Vagina (tissue), 2 donors: ENCODE data around the gene RALA. TPM values are rescaled to one million over a fixed set of nuclear protein-coding genes. Genes with fewer than 3 reads are reported as not detected.

ENCODE experiments used
- DNase-seq, 2 donors: peaks; one replicate each; pipeline ENCODE4 v3.0.0-alpha.2; 2017; ENCODE audit errors: extremely low spot score in 2 of 2
- H3K27ac ChIP-seq: fragments of 200-600 bp; sonication (generic); one replicate; pipeline ENCODE4 v1.5.1; 2019
- H3K27me3 ChIP-seq: fragments of 200-600 bp; sonication (generic); one replicate; pipeline ENCODE4 v1.5.1; 2019
- H3K36me3 ChIP-seq, 2 donors: fragments of 200-600 bp; sonication (generic); one replicate each; pipeline ENCODE4 v1.5.1; 2017 to 2019
- H3K4me1 ChIP-seq: fragments of 200-600 bp; sonication (generic); one replicate; pipeline ENCODE4 v1.5.1; 2019
- H3K4me3 ChIP-seq, 2 donors: fragments of 200-600 bp; sonication (generic); 1 replicate in 1 of 2; 2 replicates in 1 of 2; pipeline ENCODE4 v1.5.1; 2016 to 2019
- H3K9me3 ChIP-seq: fragments of 200-600 bp; sonication (generic); one replicate; pipeline ENCODE4 v1.5.1; 2019
- POLR2A ChIP-seq, 2 donors: fragments of 450-650 bp; IDR thresholded peaks; one replicate each; pipeline ENCODE4 v1.6.1; 2017; ENCODE audit warnings: antibody characterized with exemption in 2 of 2, mild to moderate bottlenecking in 2 of 2, moderate library complexity in 2 of 2
- POLR2AphosphoS5 ChIP-seq, 2 donors: sonication (generic); formaldehyde crosslinking; IDR thresholded peaks; one replicate each; pipeline ENCODE4 v1.9.0; 2017; ENCODE audit warnings: antibody characterized with exemption in 2 of 2, mild to moderate bottlenecking in 2 of 2, low read depth in 1 of 2; ENCODE audit not compliant: insufficient read depth in 1 of 2
- intact Hi-C: fragments of 100-400 bp; cut with DNase I; formaldehyde crosslinking; loops from one replicate; pipeline ENCODE4 v1.15.1; 2023
- total RNA-seq: library from RNA; depleted of rRNA; stranded (reverse); fragments of >200 nt; gene quantifications from one replicate; pipeline ENCODE4 v1.2.3, GENCODE V29; 2016
- TF ChIP-seq, protein P1 (sequence below), 3 experiments: fragments of 450-650 bp in 2 of 3; fragments of 200-600 bp in 1 of 3; sonication (generic) in 1 of 3; IDR thresholded peaks; one replicate each; pipeline ENCODE4 v1.5.1; 2017 to 2019; ENCODE audit warnings: antibody characterized with exemption in 3 of 3, mild to moderate bottlenecking in 2 of 3, moderate library complexity in 2 of 3

The RALA gene, protein sequence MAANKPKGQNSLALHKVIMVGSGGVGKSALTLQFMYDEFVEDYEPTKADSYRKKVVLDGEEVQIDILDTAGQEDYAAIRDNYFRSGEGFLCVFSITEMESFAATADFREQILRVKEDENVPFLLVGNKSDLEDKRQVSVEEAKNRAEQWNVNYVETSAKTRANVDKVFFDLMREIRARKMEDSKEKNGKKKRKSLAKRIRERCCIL
- 20.1 TPM for total RNA-seq

DNA sequence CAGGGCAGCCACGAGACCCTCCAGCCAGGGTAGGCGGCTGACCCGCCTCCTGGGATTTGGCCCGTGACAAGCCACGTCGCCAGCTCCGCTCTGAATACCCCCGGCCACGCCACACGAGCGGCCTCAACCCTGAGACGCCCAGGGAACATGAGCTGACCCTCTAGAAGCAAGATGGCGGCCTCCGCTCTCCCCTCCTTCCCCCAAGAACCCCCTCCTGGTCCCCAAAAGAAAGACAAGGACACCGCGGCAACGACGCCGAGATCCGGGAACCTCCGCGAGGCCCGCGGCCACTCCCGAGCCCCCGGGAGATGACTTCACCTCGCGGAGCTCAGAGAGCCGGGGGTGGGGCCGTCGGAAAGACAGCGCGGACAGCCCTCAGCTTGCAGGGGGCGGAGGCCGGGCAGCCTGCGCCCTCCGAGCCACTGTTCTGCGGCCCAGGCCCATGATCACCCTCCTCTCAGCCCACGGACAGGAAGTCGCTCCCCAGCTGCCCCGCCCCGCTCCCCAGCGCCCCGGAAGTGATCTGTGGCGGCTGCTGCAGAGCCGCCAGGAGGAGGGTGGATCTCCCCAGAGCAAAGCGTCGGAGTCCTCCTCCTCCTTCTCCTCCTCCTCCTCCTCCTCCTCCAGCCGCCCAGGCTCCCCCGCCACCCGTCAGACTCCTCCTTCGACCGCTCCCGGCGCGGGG lies at the start of gene RALA:
RALA (plus strand) TSS at position 526 of the 685 bp plus-strand sequence. CDS start 63,096 bp downstream, outside the sequence.
- H3K27ac ChIP-seq: peak within 1 kb of the TSS; percentile 93
- H3K27me3 ChIP-seq: no peaks in the 10 kb centered on the region
- intact Hi-C loops: no loop called here
- no peaks in the 10 kb centered on the region for H3K9me3 ChIP-seq
- no peaks in the 10 kb centered on the region for H3K36me3 ChIP-seq
- H3K4me3 ChIP-seq: peak within 1 kb of the TSS; percentile 94 to 96
- DNase-seq: peak in 1 of 2 donors; percentile 95
- H3K4me1 ChIP-seq: peaks cover 52% of the 10 kb centered on the region
- TF ChIP-seq POLR2A (IDR thresholded peaks at IDR 0.05) (peak in 1 of 2 donors; percentile 43), POLR2AphosphoS5 (IDR thresholded peaks at IDR 0.05; ENCODE audit: insufficient read depth in 1 of 2, low read depth in 1 of 2) (peak; percentile 68 to 88)
- TF ChIP-seq, protein P1, sequence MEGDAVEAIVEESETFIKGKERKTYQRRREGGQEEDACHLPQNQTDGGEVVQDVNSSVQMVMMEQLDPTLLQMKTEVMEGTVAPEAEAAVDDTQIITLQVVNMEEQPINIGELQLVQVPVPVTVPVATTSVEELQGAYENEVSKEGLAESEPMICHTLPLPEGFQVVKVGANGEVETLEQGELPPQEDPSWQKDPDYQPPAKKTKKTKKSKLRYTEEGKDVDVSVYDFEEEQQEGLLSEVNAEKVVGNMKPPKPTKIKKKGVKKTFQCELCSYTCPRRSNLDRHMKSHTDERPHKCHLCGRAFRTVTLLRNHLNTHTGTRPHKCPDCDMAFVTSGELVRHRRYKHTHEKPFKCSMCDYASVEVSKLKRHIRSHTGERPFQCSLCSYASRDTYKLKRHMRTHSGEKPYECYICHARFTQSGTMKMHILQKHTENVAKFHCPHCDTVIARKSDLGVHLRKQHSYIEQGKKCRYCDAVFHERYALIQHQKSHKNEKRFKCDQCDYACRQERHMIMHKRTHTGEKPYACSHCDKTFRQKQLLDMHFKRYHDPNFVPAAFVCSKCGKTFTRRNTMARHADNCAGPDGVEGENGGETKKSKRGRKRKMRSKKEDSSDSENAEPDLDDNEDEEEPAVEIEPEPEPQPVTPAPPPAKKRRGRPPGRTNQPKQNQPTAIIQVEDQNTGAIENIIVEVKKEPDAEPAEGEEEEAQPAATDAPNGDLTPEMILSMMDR (IDR thresholded peaks at IDR 0.05): peak in 1 of 3 experiments; percentile 37

DNA sequence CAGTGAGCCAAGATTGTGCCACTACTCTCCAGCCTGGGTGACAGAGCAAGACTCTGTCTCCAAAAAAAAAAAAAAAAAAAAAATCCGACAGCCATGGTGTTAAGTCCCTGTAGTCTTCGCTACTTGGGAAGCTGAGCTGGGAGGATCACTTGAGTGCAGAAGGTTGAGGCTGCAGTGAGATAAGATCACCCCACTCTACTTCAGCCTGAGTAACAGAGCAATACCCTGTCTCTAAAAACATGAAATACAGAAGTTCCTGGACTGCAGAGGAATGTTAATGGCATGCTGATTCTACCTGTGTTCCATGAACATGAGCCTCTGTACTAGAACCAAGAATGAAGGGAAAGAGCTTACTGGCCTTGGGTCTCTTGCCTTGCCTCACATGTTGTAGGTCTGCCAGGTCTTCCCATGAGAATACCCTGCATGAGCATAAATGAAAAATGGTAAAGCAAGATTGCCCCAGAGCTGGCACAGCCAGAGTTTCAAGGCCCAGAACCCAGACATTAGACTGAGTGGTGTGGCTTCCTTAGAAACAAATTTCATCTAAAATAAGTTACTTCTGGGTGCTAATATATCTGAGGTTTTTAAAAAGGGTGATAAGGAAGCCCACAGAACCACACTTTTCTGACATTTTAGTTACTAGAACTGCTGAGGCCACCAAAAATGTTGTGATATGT lies 48.6 kb upstream of the RALA start:
- no peak for DNase-seq
- H3K4me3 ChIP-seq: no peak overlapping the region
- intact Hi-C loops: no loop called here
- peaks cover 0 to 6% of the 10 kb centered on the region in 2 donors for H3K36me3 ChIP-seq
- H3K27ac ChIP-seq: no peak overlapping the region
- no peaks in the 10 kb centered on the region for H3K9me3 ChIP-seq
- H3K27me3 ChIP-seq: no peaks in the 10 kb centered on the region
- TF ChIP-seq POLR2AphosphoS5 (IDR thresholded peaks at IDR 0.05; ENCODE audit: insufficient read depth in 1 of 2, low read depth in 1 of 2) (no peak), POLR2A (IDR thresholded peaks at IDR 0.05) (no peak)
- TF ChIP-seq, protein P1 (IDR thresholded peaks at IDR 0.05): no peak
- H3K4me1 ChIP-seq: no peaks in the 10 kb centered on the region

DNA sequence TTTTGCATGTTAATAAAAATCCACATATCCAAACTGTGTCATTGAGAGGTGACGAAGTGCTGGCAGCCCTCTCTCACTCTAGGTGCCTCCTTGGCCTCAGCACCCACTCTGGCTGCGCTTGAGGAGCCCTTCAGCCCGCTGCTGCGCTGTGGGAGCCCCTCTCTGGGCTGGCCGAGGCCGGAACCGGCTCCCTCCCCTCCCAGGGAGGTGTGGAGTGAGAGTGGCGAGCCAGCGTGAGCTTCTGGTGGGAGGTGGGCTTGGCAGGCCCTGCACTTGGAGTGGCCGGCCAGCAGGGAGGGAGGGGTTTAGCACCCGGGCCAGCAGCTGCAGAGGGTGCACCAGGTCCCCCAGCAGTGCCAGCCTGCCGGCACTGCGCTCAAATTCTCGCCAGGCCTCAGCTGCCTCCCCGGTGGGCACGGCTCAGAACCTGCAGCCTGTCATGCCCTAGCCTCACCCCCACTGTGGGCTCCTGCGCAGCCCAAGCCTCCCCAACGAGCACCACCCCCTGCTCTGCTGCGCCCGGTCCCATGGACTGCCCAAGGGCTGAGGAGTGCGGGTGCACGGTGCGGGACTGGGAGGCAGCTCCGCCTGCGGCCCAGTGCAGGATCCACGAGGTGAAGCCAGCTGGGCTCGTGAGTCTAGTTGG lies 46.0 kb upstream of the RALA start:
- no peak for DNase-seq
- H3K4me3 ChIP-seq: no peak overlapping the region
- no peaks in the 10 kb centered on the region for H3K27me3 ChIP-seq
- no peaks in the 10 kb centered on the region for H3K9me3 ChIP-seq
- no peak for TF ChIP-seq POLR2AphosphoS5 (IDR thresholded peaks at IDR 0.05; ENCODE audit: insufficient read depth in 1 of 2, low read depth in 1 of 2)
- TF ChIP-seq, protein P1 (IDR thresholded peaks at IDR 0.05): no peak
- TF ChIP-seq POLR2A (IDR thresholded peaks at IDR 0.05): no peak
- no peaks in the 10 kb centered on the region for H3K4me1 ChIP-seq
- H3K36me3 ChIP-seq: peaks cover 0 to 4% of the 10 kb centered on the region in 2 donors
- no peak overlapping the region for H3K27ac ChIP-seq
- intact Hi-C loops: no loop called here

DNA sequence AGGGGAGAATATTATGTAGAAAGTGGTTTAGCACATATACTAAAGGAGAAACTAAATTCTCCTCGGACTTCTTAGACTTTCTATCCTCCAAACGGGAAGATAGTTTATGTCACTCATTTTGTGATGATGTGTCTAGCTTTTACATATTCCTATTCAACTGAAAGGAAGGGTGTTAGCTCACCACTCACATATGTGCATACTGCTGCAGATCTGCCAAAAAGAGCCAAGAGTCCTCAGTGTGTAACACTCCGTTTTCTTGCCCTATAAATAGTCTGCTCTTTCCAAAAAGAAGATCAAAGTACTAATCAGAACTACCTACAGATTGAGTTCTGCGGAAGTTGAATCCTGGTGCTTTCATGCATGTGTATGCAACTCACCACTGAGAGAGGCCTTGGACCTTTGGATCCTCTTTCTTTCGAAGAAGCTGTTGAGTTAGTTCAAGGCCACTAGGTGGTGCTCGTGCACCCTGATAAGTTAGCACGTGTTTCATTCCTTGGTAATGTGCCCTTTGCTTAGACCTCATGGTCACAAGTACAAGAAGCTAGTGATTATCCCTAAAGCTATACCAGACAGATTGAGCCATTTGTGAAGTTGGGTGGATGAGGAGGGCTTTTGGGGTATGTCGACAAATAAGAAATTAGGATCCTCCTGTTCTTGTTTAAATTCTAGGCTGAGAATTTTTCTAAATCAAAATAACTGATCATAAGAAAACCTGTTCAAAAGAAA lies 43.1 kb upstream of the RALA start:
- TF ChIP-seq POLR2AphosphoS5 (IDR thresholded peaks at IDR 0.05; ENCODE audit: insufficient read depth in 1 of 2, low read depth in 1 of 2) (peak in 1 of 2 donors; percentile 15), POLR2A (IDR thresholded peaks at IDR 0.05) (no peak)
- TF ChIP-seq, protein P1 (IDR thresholded peaks at IDR 0.05): peak; percentile 75 to 88 (median 86)
- H3K27me3 ChIP-seq: no peaks in the 10 kb centered on the region
- intact Hi-C loops: loop anchor here (5.0 kb wide), 1 partner anchor 167 kb away; no protein-coding TSS in a partner anchor

More for the DNA sequence above, 43.1 kb upstream of the RALA start:
- Histone ChIP-seq H3K4me1 (no peaks in the 10 kb centered on the region), H3K36me3 (no peaks in the 10 kb centered on the region), H3K4me3 (no peak overlapping the region), H3K9me3 (no peaks in the 10 kb centered on the region), H3K27ac (no peak overlapping the region)
- DNase-seq: no peak
